HCT116 (cell line): ENCODE results near the gene COBL. TPM values are rescaled to one million over a fixed set of nuclear protein-coding genes. Genes with fewer than 3 reads are reported as not detected.

ENCODE experiments used
- ATAC-seq: fragments of 200-7000 bp; cut with Tn5 transposase; 2 replicates; pipeline ENCODE4 v1.9.1; 2020; ENCODE audit warnings: mild to moderate bottlenecking, moderate library complexity
- BruUV-seq: library from RNA; stranded (reverse); fragments of 400-500 nt; replicated peaks from 2 replicates; lab custom pipeline; 2021; lab: Mats Ljungman, UMichigan
- CTCF ChIA-PET: fragments of 300-600 bp; sonication (Branson Sonifier 250); formaldehyde crosslinking; loops from one replicate; lab custom pipeline; 2021; ENCODE audit warnings: antibody characterized with exemption; lab: Charles Lee
- POLR2A ChIA-PET: fragments of 300-600, 350-600 bp; sonication (Branson Sonifier 250); formaldehyde crosslinking; loops from one replicate; lab custom pipeline; 2021; ENCODE audit warnings: antibody characterized with exemption; lab: Charles Lee
- RAD21 ChIA-PET, 2 experiments: fragments of 300-600 bp; sonication (Branson Sonifier 250); formaldehyde crosslinking; loops; one replicate each; lab custom pipeline; 2023; ENCODE audit warnings: low total read pairs in 2 of 2; ENCODE audit not compliant: uncharacterized antibody in 2 of 2, unreplicated experiment in 2 of 2, low non-redundant PET in 1 of 2; lab: Charles Lee
- DNase-seq: peaks from one replicate; pipeline ENCODE4 v3.0.0-alpha.2; 2010; ENCODE audit warnings: low read depth, low spot score
- H2AFZ ChIP-seq: fragments of 200-600 bp; shearing (Covaris generic), sonication (generic); 2 replicates; pipeline ENCODE4 v1.6.1; 2017; ENCODE audit warnings: low read depth, mixed run types, mixed read lengths, antibody characterized with exemption, low read length; ENCODE audit not compliant: poor library complexity, severe bottlenecking
- H3K27ac ChIP-seq: 2 replicates; pipeline ENCODE4 v1.5.1; 2012; ENCODE audit warnings: low read depth, low read length
- H3K27me3 ChIP-seq: fragments of 200-600 bp; sonication (generic); 2 replicates; pipeline ENCODE4 v1.6.1; 2016; ENCODE audit warnings: mixed run types, low read length, mixed read lengths; ENCODE audit not compliant: insufficient read depth
- H3K36me3 ChIP-seq, 2 experiments: fragments of 200-500 bp in 1 of 2; fragments of 200-600 bp in 1 of 2; sonication (Bioruptor generic) in 1 of 2; sonication (generic) in 1 of 2; 2 replicates each; pipeline versions ENCODE4 v1.5.1 to v1.6.1; 2014 to 2016; ENCODE audit warnings: low read length in 2 of 2, inconsistent platforms in 1 of 2, mixed read lengths in 1 of 2, mixed run types in 1 of 2; ENCODE audit not compliant: insufficient read depth in 2 of 2, control insufficient read depth in 1 of 2
- H3K4me1 ChIP-seq, 2 experiments: fragments of 200-600 bp in 1 of 2; sonication (generic) in 1 of 2; 2 replicates each; pipeline versions ENCODE4 v1.5.1 to v1.6.1; 2012 to 2017; ENCODE audit warnings: low read length in 2 of 2, inconsistent platforms in 1 of 2, mild to moderate bottlenecking in 1 of 2, mixed read lengths in 1 of 2, mixed run types in 1 of 2, moderate library complexity in 1 of 2; ENCODE audit not compliant: insufficient read depth in 2 of 2, control insufficient read depth in 1 of 2
- H3K4me2 ChIP-seq: fragments of 200-600 bp; sonication (generic); 2 replicates; pipeline ENCODE4 v1.6.1; 2017; ENCODE audit warnings: mixed run types, low read length, mixed read lengths
- H3K4me3 ChIP-seq, 2 experiments: fragments of 200-600 bp in 1 of 2; sonication (generic) in 1 of 2; replicated peaks in 1 of 2; 2 replicates each; pipeline ENCODE4 v1.5.1; 2011 to 2016; ENCODE audit warnings: low read length in 2 of 2, control low read depth in 1 of 2, low read depth in 1 of 2, mild to moderate bottlenecking in 1 of 2, mixed read lengths in 1 of 2, mixed run types in 1 of 2
- H3K79me2 ChIP-seq: fragments of 200-600 bp; sonication (generic); 2 replicates; pipeline ENCODE4 v1.6.1; 2017; ENCODE audit warnings: mild to moderate bottlenecking, mixed run types, low read length, moderate library complexity, mixed read lengths; ENCODE audit not compliant: insufficient read depth
- H3K9ac ChIP-seq: fragments of 200-600 bp; sonication (generic); 2 replicates; pipeline ENCODE4 v1.6.1; 2016; ENCODE audit warnings: low read length, mixed read lengths
- H3K9me2 ChIP-seq: fragments of 200-600 bp; sonication (generic), shearing (Covaris generic); 2 replicates; pipeline ENCODE4 v1.6.1; 2017; ENCODE audit warnings: mixed run types, mild to moderate bottlenecking, moderate library complexity; ENCODE audit not compliant: insufficient read depth
- H3K9me3 ChIP-seq, 2 experiments: fragments of 200-500 bp in 1 of 2; fragments of 200-600 bp in 1 of 2; sonication (Bioruptor generic) in 1 of 2; sonication (generic) in 1 of 2; 2 replicates each; pipeline ENCODE4 v1.6.1; 2014 to 2017; ENCODE audit warnings: low read length in 2 of 2, mixed read lengths in 2 of 2, inconsistent platforms in 1 of 2, low read depth in 1 of 2, mild to moderate bottlenecking in 1 of 2, mixed run types in 1 of 2, moderate library complexity in 1 of 2; ENCODE audit not compliant: control insufficient read depth in 1 of 2, insufficient read depth in 1 of 2
- H4K20me1 ChIP-seq: fragments of 200-600 bp; sonication (generic), shearing (Covaris generic); 2 replicates; pipeline ENCODE4 v1.6.1; 2017; ENCODE audit warnings: mixed run types, mild to moderate bottlenecking, moderate library complexity; ENCODE audit not compliant: insufficient read depth
- CBX3 ChIP-seq: IDR thresholded peaks from 2 replicates; pipeline ENCODE4 v1.6.1; 2012; ENCODE audit warnings: low read depth
- CTCF ChIP-seq, 3 experiments: fragments of 200-600 bp in 1 of 3; sonication (generic) in 1 of 3; IDR thresholded peaks in 2 of 3; conservative IDR thresholded peaks in 1 of 3; 2 replicates each; pipeline ENCODE4 v1.5.1; 2012 to 2017; ENCODE audit warnings: low read depth in 2 of 3, low read length in 2 of 3, antibody characterized with exemption in 1 of 3, borderline replicate concordance in 1 of 3, control low read depth in 1 of 3, mild to moderate bottlenecking in 1 of 3, mixed read lengths in 1 of 3, mixed run types in 1 of 3, moderate library complexity in 1 of 3; ENCODE audit not compliant: insufficient read depth in 1 of 3
- EGR1 ChIP-seq: IDR thresholded peaks from 2 replicates; pipeline ENCODE4 v1.6.1; 2012; ENCODE audit warnings: low read depth
- EZH2 ChIP-seq: fragments of 200-600 bp; sonication (generic); IDR thresholded peaks from 2 replicates; pipeline ENCODE4 v1.6.1; 2017; ENCODE audit warnings: antibody characterized with exemption, mixed run types
- FOSL1 ChIP-seq: IDR thresholded peaks from 2 replicates; pipeline ENCODE4 v1.6.1; 2012; ENCODE audit warnings: low read depth
- JUND ChIP-seq: IDR thresholded peaks from 2 replicates; pipeline ENCODE4 v1.6.1; 2012
- MAX ChIP-seq: IDR thresholded peaks from 2 replicates; pipeline ENCODE4 v1.6.1; 2012
- POLR2A ChIP-seq: IDR thresholded peaks from 2 replicates; pipeline ENCODE4 v1.7.0; 2011; ENCODE audit warnings: borderline replicate concordance; ENCODE audit not compliant: insufficient read depth, insufficient read length; ENCODE audit errors: extremely low read depth
- POLR2AphosphoS5 ChIP-seq: IDR thresholded peaks from 2 replicates; pipeline ENCODE4 v1.6.1; 2011; ENCODE audit warnings: mild to moderate bottlenecking, low read depth, low read length, moderate library complexity
- RAD21 ChIP-seq: IDR thresholded peaks from 2 replicates; pipeline ENCODE4 v1.6.1; 2012; ENCODE audit warnings: low read depth, mild to moderate bottlenecking
- SP1 ChIP-seq: IDR thresholded peaks from 2 replicates; pipeline ENCODE4 v1.6.1; 2012; ENCODE audit warnings: low read depth
- ZBTB33 ChIP-seq: IDR thresholded peaks from 2 replicates; pipeline ENCODE4 v1.6.1; 2011; ENCODE audit warnings: mild to moderate bottlenecking, low read length, moderate library complexity; ENCODE audit not compliant: insufficient replicate concordance; ENCODE audit errors: extremely low read depth
- ZFX ChIP-seq: fragments of 450-650 bp; IDR thresholded peaks from 2 replicates; pipeline ENCODE4 v1.6.1; 2017
- ZNF274 ChIP-seq: fragments of 200-500 bp; sonication (Bioruptor generic); IDR thresholded peaks from 2 replicates; pipeline ENCODE4 v1.6.1; 2014; ENCODE audit warnings: mild to moderate bottlenecking, low read depth, low read length, inconsistent platforms
- intact Hi-C: fragments of 100-400 bp; cut with micrococcal nuclease; formaldehyde crosslinking; loops from 2 replicates; pipeline ENCODE4 v1.10.0; 2022
- total RNA-seq: library from RNA; stranded (reverse); gene quantifications from one replicate; pipeline ENCODE4 v1.2.1, GENCODE V29; 2021; ENCODE audit not compliant: unreplicated experiment

Gene COBL
- total RNA-seq, 1 experiment from 2014 or later: 19.3 TPM

GRCh38 chr7:51020944-51021343 lies 295.7 kb downstream of the COBL start:
- no peak for DNase-seq
- Histone ChIP-seq H3K27ac (no peak overlapping the region), H3K9ac (no peak overlapping the region), H3K79me2 (no peaks in the 10 kb centered on the region), H3K9me2 (no peaks in the 10 kb centered on the region), H2AFZ (no peak overlapping the region), H3K4me3 (no peak overlapping the region), H3K4me1 (no peaks in the 10 kb centered on the region; a peak in 1 of 4 replicates), H4K20me1 (no peaks in the 10 kb centered on the region), H3K9me3 (no peaks in the 10 kb centered on the region), H3K36me3 (no peaks in the 10 kb centered on the region), H3K4me2 (no peak overlapping the region), H3K27me3 (no peaks in the 10 kb centered on the region)
- TF ChIP-seq CBX3 (no peak), ZNF274 (no peak), FOSL1 (no peak), ZFX (no peak), RAD21 (no peak), SP1 (no peak), MAX (no peak)
- ChIA-PET RAD21 (no interaction called here), POLR2A (no interaction called here), CTCF (no interaction called here)
- BruUV-seq: no TSS peak
- intact Hi-C loops: no loop called here
- ATAC-seq: no peak

GRCh38 chr7:51019891-51020870 lies 296.4 kb downstream of the COBL start:
- CTCF ChIA-PET: no interaction called here
- no TSS peak for BruUV-seq
- DNase-seq: no peak
- TF ChIP-seq CTCF (IDR thresholded peaks at IDR 0.05 in 2 of 3, conservative IDR thresholded peaks at IDR 0.05 in 1 of 3; ENCODE audit: borderline replicate concordance in 1 of 3, insufficient read depth in 1 of 3, low read depth in 2 of 3, low read length in 2 of 3) (no peak), ZBTB33 (no peak), JUND (no peak), POLR2AphosphoS5 (no peak), FOSL1 (no peak), EGR1 (no peak), EZH2 (no peak), POLR2A (no peak)

More at GRCh38 chr7:51019891-51020870, 296.4 kb downstream of the COBL start:
- Histone ChIP-seq H3K9me3 (no peaks in the 10 kb centered on the region), H3K27me3 (no peaks in the 10 kb centered on the region), H3K79me2 (no peaks in the 10 kb centered on the region), H3K4me2 (no peak overlapping the region), H3K9ac (no peak overlapping the region), H4K20me1 (no peaks in the 10 kb centered on the region), H3K27ac (no peak overlapping the region), H2AFZ (no peak overlapping the region), H3K4me3 (no peak overlapping the region), H3K36me3 (no peaks in the 10 kb centered on the region), H3K4me1 (no peaks in the 10 kb centered on the region; a peak in 1 of 4 replicates), H3K9me2 (no peaks in the 10 kb centered on the region)
- intact Hi-C loops: no loop called here
- ChIA-PET POLR2A (no interaction called here), RAD21 (no interaction called here)
- no peak for ATAC-seq
